ENCODE data around the gene LAGE3. TPM values are rescaled to one million over a fixed set of nuclear protein-coding genes. Genes with fewer than 3 reads are reported as not detected.

The LAGE3 gene
- total and polyA plus RNA-seq, 2 of the 13 experiments (the other 11 are each of a cell fraction or from before 2014, with no cell fraction given), result 7.6 to 12.7 TPM

DNA sequence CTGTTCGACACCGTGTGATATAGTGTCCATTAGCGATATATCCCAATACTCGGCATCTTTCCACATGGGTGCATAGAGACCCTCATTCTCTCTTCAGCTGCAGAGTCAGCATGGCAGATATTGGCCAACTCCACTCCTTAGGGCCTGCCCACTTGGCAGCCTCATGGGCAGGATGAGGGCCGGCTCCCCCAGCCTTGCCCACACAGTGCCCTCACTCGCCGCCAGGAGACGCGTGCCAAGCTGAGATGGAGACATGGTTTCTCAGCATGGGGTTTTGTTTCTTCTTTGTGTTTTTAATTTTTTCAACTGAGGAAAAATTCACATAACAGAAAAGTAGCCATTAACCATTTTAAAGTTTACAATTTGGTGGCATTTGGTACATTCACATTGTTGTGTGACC lies 26.3 kb downstream of the LAGE3 start:
- Histone ChIP-seq H3K36me3 (replicated peaks in 1 of 2; ENCODE audit: control insufficient read depth in 1 of 2, insufficient read depth in 2 of 2, low read length in 2 of 2) (no peaks in the 10 kb centered on the region), H3K27me3 (ENCODE audit: control insufficient read depth in 1 of 2, insufficient read depth in 2 of 2, low read length in 2 of 2) (no peaks in the 10 kb centered on the region), H3K4me1 (ENCODE audit: insufficient read depth, low read length) (no peaks in the 10 kb centered on the region), H4K20me1 (ENCODE audit: insufficient read depth, low read length) (no peaks in the 10 kb centered on the region), H3K79me2 (ENCODE audit: insufficient read depth, low read length) (no peaks in the 10 kb centered on the region), H3K9ac (ENCODE audit: insufficient read depth, low read depth, low read length) (no peak overlapping the region), H3K4me2 (ENCODE audit: low read depth, low read length) (no peak overlapping the region), H3K4me3 (replicated peaks in 1 of 3; ENCODE audit: insufficient read depth in 1 of 3, low read depth in 2 of 3, low read length in 3 of 3) (no peak overlapping the region), H2AFZ (ENCODE audit: low read length) (no peak overlapping the region), H3K27ac (ENCODE audit: extremely low read length, insufficient read depth, low read length) (no peak overlapping the region), H3K9me3 (ENCODE audit: low read length) (no peaks in the 10 kb centered on the region)
- intact Hi-C loops (cut with micrococcal nuclease; ENCODE audit: unreplicated experiment) (no loop called here), in situ Hi-C loops (cut with HindIII; ENCODE audit: extremely low pct_ligation_motif_present, low pct_unique_long_range_greater_than_20kb) (no loop called here)
- BruUV-seq (replicated peaks), result no TSS peak
- no peak for FAIRE-seq
- no peak for DNase-seq (ENCODE audit: low spot score)
- ChIA-PET CTCF (ENCODE audit: low intra/inter-chr PET ratio, low total read pairs) (no interaction called here), POLR2A (no interaction called here)
- no peak for ATAC-seq
- 96% methylated on average over 9 of the region's 9 CpGs for WGBS (ENCODE audit: low lambda C conversion rate)
- TF ChIP-seq PHB2 (IDR thresholded peaks at IDR 0.05; ENCODE audit: partially characterized antibody) (no peak), ATF1 (CRISPR knock-in tag; IDR thresholded peaks at IDR 0.05) (no peak), ZNF160 (CRISPR knock-in tag; IDR thresholded peaks at IDR 0.05) (no peak), ZNF44 (CRISPR knock-in tag; IDR thresholded peaks at IDR 0.05) (no peak), NFYC (CRISPR knock-in tag; IDR thresholded peaks at IDR 0.05) (no peak), U2AF2 (IDR thresholded peaks at IDR 0.05; ENCODE audit: low read depth, low read length) (no peak), CSRNP2 (CRISPR knock-in tag; conservative IDR thresholded peaks at IDR 0.05; ENCODE audit: low read depth) (no peak), SCMH1 (CRISPR knock-in tag; IDR thresholded peaks at IDR 0.05; ENCODE audit: borderline replicate concordance) (no peak), SNAPC4 (CRISPR knock-in tag; IDR thresholded peaks at IDR 0.05) (no peak), ZNF850 (CRISPR knock-in tag; conservative IDR thresholded peaks at IDR 0.05) (no peak), GATA4 (IDR thresholded peaks at IDR 0.05; ENCODE audit: borderline replicate concordance, low read depth) (no peak), ATF7 (IDR thresholded peaks at IDR 0.05) (no peak), ATF7 (CRISPR knock-in tag; IDR thresholded peaks at IDR 0.05) (no peak), GTF2F1 (IDR thresholded peaks at IDR 0.05; ENCODE audit: low read length) (no peak)
- TF ChIP-seq, protein P1, sequence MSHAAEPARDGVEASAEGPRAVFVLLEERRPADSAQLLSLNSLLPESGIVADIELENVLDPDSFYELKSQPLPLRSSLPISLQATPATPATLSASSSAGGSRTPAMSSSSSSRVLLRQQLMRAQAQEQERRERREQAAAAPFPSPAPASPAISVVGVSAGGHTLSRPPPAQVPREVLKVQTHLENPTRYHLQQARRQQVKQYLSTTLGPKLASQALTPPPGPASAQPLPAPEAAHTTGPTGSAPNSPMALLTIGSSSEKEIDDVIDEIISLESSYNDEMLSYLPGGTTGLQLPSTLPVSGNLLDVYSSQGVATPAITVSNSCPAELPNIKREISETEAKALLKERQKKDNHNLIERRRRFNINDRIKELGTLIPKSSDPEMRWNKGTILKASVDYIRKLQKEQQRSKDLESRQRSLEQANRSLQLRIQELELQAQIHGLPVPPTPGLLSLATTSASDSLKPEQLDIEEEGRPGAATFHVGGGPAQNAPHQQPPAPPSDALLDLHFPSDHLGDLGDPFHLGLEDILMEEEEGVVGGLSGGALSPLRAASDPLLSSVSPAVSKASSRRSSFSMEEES (CRISPR knock-in tag; IDR thresholded peaks at IDR 0.05), result no peak
- TF ChIP-seq, protein P2, sequence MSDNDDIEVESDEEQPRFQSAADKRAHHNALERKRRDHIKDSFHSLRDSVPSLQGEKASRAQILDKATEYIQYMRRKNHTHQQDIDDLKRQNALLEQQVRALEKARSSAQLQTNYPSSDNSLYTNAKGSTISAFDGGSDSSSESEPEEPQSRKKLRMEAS (IDR thresholded peaks at IDR 0.05), result no peak
